Stimulated activated CD4-positive, alpha-beta T cell treated with anti-CD3 and anti-CD28 coated beads, Interleukin-12 subunit alpha, Interleukin-12 subunit beta, amount 100 ng/mL, for 4 hours (primary cell): ENCODE results near the gene ECHDC3.
"Not testable (repeated sequence)": the region's sequence is repeated elsewhere in the genome, so short reads cannot be mapped to it uniquely, and the experiment has no call there.

Experiments
- DNase-seq: peaks from one replicate; pipeline ENCODE4 v3.0.0-alpha.2; 2020

ECHDC3 gene

GRCh38 chr10:11742009-11742778, at the start of gene ECHDC3:
ECHDC3 (plus strand) TSS chr10:11742382; CDS start chr10:11742577, 195 bp downstream.
- peak; percentile 49 for DNase-seq

GRCh38 chr10:11693376-11693775, 48.8 kb upstream of the ECHDC3 start:
- no peak for DNase-seq

GRCh38 chr10:11695779-11696178, 46.4 kb upstream of the ECHDC3 start:
- no peak for DNase-seq

GRCh38 chr10:11697718-11698527, 44.3 kb upstream of the ECHDC3 start:
- DNase-seq = no peak

GRCh38 chr10:11698691-11699549, 43.3 kb upstream of the ECHDC3 start:
- DNase-seq = no peak

- no peak for DNase-seq
Observed at GRCh38 chr10:11699550-11700097, 42.6 kb upstream of the ECHDC3 start.

GRCh38 chr10:11700539-11700938, 41.6 kb upstream of the ECHDC3 start:
- DNase-seq = no peak

GRCh38 chr10:11701451-11702095, 40.6 kb upstream of the ECHDC3 start:
- DNase-seq = no peak

- no peak for DNase-seq
Observed at GRCh38 chr10:11702264-11702663, 39.9 kb upstream of the ECHDC3 start.

- no peak for DNase-seq
Observed at GRCh38 chr10:11704092-11704491, 38.1 kb upstream of the ECHDC3 start.

- DNase-seq = no peak
Observed at GRCh38 chr10:11705722-11706121, 36.5 kb upstream of the ECHDC3 start.

- DNase-seq = no peak
Observed at GRCh38 chr10:11706895-11707567, 35.2 kb upstream of the ECHDC3 start.

GRCh38 chr10:11707624-11708350, 34.4 kb upstream of the ECHDC3 start:
- no peak for DNase-seq

- DNase-seq = not testable (repeated sequence)
Observed at GRCh38 chr10:11708801-11709200, 33.4 kb upstream of the ECHDC3 start.

GRCh38 chr10:11712744-11713143, 29.4 kb upstream of the ECHDC3 start:
- no peak for DNase-seq

GRCh38 chr10:11713186-11713743, 28.9 kb upstream of the ECHDC3 start:
- DNase-seq = no peak

GRCh38 chr10:11713963-11714362, 28.2 kb upstream of the ECHDC3 start:
- no peak for DNase-seq

GRCh38 chr10:11714750-11715365, 27.3 kb upstream of the ECHDC3 start:
- no peak for DNase-seq

- no peak for DNase-seq
Observed at GRCh38 chr10:11715815-11716494, 26.2 kb upstream of the ECHDC3 start.

GRCh38 chr10:11716686-11717085, 25.5 kb upstream of the ECHDC3 start:
- DNase-seq = no peak
